Measurements from ENCODE around the gene CD151. TPM values are rescaled to one million over a fixed set of nuclear protein-coding genes. Genes with fewer than 3 reads are reported as not detected.
A peak's percentile ranks its signal among the peaks of the same experiment; 100 is the strongest.

CD151 gene
- total RNA-seq, 1 donor from 2014 or later: 387 TPM

DNA sequence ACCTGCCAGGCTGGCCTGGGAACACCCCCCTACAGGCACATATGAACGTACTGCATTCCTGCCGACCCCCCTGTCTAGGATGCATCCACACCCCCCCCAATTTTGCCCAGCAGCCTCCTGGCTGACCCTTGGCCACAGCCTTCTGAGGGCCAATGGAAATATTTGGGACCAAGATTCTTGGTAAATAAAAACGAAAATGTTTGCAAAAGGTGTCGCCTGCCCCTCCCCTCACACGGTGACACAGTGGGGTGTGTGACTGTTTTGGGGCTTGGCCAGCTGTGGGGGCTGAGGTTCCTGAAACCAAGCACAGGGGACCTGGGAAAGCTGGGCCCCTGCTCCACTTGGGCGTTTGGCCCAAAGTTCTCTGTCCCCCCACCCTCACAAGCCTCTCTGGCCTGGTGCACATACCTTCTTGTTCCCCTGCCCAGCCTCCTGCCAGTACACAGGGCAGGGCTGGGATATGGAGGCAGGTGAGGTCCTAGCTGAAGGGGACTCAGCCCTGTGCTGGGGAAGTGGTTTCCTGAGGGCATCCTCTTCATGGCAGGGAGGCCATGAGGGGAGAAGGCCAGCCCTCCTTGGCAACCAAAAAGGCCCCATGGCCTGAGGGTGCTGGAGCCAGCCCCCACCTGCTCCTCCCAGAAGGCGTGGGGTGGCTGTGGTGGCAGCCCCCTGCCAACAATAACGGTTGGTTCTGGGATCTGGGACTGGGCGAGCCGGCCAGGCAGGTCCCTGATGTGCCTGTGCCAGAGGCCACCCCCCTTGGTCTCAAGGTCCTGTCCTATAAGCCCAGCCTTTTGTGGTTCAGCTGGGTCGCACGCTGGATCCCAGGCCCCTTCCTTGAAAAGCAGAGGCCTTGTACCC is 7.2 kb upstream of the CD151 start:
- DNase-seq: no peak
- Histone ChIP-seq H3K4me1 (peaks cover 72% of the 10 kb centered on the region), H3K27me3 (ENCODE audit: low read depth) (no peaks in the 10 kb centered on the region), H3K36me3 (peaks cover 42% of the 10 kb centered on the region), H3K4me3 (no peak overlapping the region), H3K27ac (peak overlapping the region; percentile 86), H3K9me3 (no peaks in the 10 kb centered on the region)
- ATAC-seq: no peak
- TF ChIP-seq, protein P1, sequence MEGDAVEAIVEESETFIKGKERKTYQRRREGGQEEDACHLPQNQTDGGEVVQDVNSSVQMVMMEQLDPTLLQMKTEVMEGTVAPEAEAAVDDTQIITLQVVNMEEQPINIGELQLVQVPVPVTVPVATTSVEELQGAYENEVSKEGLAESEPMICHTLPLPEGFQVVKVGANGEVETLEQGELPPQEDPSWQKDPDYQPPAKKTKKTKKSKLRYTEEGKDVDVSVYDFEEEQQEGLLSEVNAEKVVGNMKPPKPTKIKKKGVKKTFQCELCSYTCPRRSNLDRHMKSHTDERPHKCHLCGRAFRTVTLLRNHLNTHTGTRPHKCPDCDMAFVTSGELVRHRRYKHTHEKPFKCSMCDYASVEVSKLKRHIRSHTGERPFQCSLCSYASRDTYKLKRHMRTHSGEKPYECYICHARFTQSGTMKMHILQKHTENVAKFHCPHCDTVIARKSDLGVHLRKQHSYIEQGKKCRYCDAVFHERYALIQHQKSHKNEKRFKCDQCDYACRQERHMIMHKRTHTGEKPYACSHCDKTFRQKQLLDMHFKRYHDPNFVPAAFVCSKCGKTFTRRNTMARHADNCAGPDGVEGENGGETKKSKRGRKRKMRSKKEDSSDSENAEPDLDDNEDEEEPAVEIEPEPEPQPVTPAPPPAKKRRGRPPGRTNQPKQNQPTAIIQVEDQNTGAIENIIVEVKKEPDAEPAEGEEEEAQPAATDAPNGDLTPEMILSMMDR (IDR thresholded peaks at IDR 0.05): no peak
- intact Hi-C loops (cut with DNase I): no loop called here

DNA sequence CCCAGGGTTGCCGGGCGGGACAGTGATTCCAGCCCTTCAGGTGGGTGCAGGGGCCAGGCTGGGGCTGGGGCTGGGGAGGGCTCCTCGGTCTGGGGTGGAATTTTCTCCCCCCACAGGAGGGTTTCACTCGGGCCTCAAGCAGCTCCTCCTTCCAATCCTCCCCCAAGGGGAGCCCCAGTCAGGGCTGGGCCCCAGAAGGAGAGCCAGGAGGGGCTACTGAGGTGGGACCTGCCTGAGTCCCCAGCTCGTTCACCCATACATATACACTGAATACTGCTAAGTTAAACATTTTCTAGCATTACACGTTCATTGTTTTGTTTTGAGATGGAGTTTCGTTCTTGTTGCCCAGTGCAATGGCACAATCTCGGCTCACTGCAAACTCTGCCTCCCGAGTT is 6.5 kb upstream of the CD151 start:
- peaks cover 72% of the 10 kb centered on the region for H3K4me1 ChIP-seq
- TF ChIP-seq, protein P1 (IDR thresholded peaks at IDR 0.05): no peak
- no peaks in the 10 kb centered on the region for H3K27me3 ChIP-seq (ENCODE audit: low read depth)
- H3K27ac ChIP-seq: peak overlapping the region; percentile 86
- H3K4me3 ChIP-seq: peak overlapping the region; percentile 58
- H3K9me3 ChIP-seq: no peaks in the 10 kb centered on the region
- peaks cover 42% of the 10 kb centered on the region for H3K36me3 ChIP-seq
- ATAC-seq: no peak
- intact Hi-C loops (cut with DNase I): no loop called here
- no peak for DNase-seq

DNA sequence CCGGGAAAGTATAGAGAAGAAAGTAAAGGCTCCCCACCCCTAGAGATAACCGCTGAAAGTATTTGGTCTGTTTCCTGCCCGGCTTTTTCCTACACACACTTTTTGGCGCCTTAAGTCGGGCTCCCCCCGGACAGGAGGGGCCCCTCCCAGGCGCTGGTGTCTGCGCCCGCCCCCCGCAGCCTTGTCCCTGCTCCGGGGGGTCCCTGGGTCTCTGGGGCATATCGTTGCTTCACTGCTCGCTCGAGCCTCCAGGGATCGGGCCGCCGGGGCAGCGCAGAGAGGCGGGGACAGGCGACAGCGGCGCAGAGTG is 6.0 kb upstream of the CD151 start:
- ATAC-seq (no peak), DNase-seq (no peak)
- no peaks in the 10 kb centered on the region for H3K9me3 ChIP-seq
- peak overlapping the region; percentile 58 for H3K4me3 ChIP-seq
- peaks cover 39% of the 10 kb centered on the region for H3K36me3 ChIP-seq
- H3K4me1 ChIP-seq: peaks cover 72% of the 10 kb centered on the region
- intact Hi-C loops (cut with DNase I): no loop called here
- peak overlapping the region; percentile 86 for H3K27ac ChIP-seq
- no peaks in the 10 kb centered on the region for H3K27me3 ChIP-seq (ENCODE audit: low read depth)
- TF ChIP-seq, protein P1 (IDR thresholded peaks at IDR 0.05): no peak

DNA sequence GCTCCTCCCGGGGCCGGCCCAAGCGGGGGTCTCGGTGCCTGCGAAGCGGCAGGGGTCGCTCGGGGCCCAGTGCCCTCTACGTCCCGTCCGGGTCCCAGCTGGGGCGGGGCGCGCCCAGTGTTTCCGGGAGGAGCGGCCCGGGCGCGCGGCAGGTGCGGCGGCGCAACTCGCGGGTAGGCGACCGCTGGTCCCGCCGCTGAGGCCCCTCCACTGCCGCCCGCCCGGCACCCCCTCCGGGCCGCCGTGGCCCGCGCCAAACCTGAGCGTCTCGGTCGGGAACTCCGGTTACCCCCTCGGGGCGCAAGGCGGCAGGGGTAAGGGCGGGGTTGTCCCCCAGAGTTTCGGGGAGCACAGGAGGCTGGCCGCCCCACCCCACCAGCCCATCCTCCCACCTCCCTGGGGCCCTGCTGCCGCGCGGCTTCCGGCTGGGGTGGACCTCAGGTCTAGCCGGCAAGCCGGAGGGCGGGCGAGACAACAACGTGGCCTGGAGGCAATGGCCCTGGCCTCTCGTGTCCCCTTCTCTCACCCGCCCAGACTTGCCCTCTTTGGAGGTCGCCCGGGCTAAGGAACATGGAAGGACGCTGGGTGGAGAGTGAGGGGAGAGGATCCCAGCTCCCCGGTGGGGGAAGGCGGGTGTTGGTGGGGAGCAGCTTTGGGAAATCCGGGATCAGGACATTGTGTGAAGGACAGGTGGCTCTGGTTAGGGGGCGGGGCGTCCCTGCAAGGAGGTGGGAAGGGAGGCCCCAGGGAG is 5.4 kb upstream of the CD151 start:
- Histone ChIP-seq H3K9me3 (no peaks in the 10 kb centered on the region), H3K27ac (peak overlapping the region; percentile 86), H3K27me3 (ENCODE audit: low read depth) (no peaks in the 10 kb centered on the region), H3K4me3 (peak overlapping the region; percentile 58), H3K36me3 (peaks cover 34% of the 10 kb centered on the region), H3K4me1 (peaks cover 72% of the 10 kb centered on the region)
- ATAC-seq (peak; percentile 6 to 21), DNase-seq (peak; percentile 77)
- TF ChIP-seq, protein P1 (IDR thresholded peaks at IDR 0.05): no peak
- intact Hi-C loops (cut with DNase I): no loop called here

DNA sequence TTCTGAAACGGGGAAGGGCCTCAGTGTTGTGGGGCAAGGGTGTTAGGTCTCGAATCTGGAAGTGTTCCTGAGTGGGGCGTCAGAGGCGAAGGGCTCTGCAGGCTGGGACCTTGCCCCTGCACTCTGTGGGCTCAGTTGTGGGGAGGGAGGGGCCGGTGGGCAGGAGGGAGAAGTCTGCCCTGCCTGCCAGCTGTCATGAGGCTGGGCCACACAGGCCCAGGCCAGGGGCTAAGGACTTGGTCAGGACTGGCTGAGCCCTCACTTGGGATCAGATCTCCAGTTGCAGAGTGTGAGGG is 4.9 kb upstream of the CD151 start, which contains the start of gene CRACR2B:
Gene CRACR2B (plus strand): TSS at position 23 of the 296 bp plus-strand sequence. CDS start 689 bp downstream, outside the sequence.
- intact Hi-C loops (cut with DNase I): no loop called here
- H3K27ac ChIP-seq: peak within 1 kb of the TSS; percentile 86
- DNase-seq: no peak
- peak within 1 kb of the TSS; percentile 58 for H3K4me3 ChIP-seq
- TF ChIP-seq, protein P1 (IDR thresholded peaks at IDR 0.05): no peak
- peak in 1 of 2 donors; percentile 14 for ATAC-seq
- H3K9me3 ChIP-seq: no peaks in the 10 kb centered on the region
- peaks cover 72% of the 10 kb centered on the region for H3K4me1 ChIP-seq
- no peaks in the 10 kb centered on the region for H3K27me3 ChIP-seq (ENCODE audit: low read depth)
- peaks cover 29% of the 10 kb centered on the region for H3K36me3 ChIP-seq

Measured in lower lobe of right lung (tissue), 2 donors.